Measurements from ENCODE around the gene STXBP1. TPM values are rescaled to one million over a fixed set of nuclear protein-coding genes. Genes with fewer than 3 reads are reported as not detected.

STXBP1 gene
- total RNA-seq, 1 experiment from 2014 or later = 11.2 TPM

DNA sequence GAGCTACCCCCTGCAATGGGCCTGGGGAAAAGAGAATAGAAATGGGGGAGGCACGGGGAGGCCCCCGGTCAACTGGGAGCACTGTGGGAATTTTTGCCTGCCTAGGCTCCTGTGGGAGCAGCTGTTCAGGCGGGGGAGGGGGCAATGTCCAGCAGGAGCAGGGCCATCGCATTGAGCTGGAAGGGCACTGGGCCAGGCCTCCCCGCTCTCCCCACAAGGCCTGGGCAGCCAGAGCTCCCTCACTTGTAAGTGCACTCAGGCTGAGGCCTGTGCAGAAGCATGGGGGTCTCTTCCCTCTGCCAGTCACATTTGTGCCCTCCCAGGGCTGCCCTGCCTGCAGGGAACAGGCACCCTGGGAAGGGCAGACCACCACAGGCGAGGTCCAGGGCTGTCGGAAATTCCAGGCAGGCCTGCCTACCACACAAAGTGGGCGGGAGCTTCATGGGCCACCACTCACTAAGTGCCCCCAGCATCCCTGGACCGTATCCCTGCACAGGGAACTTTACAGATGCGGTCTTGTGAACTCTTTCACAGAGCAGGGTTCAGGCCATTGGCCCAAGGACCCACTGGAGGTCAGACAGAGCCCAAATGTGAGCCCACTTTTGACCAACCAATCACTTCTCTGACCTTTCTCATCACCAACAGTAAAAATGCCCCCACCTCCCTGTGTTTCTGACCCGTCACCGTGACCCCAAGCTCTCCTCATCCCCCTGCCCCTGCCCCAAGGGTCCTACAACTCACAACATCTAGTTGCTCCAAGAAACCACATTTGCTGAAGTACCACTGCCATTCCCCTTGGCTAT lies 93.7 kb downstream of the STXBP1 start:
- in situ Hi-C loops (cut with HindIII; ENCODE audit: low sequenced_read_pairs) = no loop called here
- no peak for DNase-seq (ENCODE audit: low spot score)

- in situ Hi-C loops (cut with HindIII; ENCODE audit: low sequenced_read_pairs) = no loop called here
- no peak for DNase-seq (ENCODE audit: low spot score)
Measured at GRCh38 chr9:127706836-127707241, 94.8 kb downstream of the STXBP1 start, which contains the start of gene CFAP157. CFAP157 (plus strand) TSS chr9:127706988; CDS start chr9:127707032, 44 bp downstream.

DNA sequence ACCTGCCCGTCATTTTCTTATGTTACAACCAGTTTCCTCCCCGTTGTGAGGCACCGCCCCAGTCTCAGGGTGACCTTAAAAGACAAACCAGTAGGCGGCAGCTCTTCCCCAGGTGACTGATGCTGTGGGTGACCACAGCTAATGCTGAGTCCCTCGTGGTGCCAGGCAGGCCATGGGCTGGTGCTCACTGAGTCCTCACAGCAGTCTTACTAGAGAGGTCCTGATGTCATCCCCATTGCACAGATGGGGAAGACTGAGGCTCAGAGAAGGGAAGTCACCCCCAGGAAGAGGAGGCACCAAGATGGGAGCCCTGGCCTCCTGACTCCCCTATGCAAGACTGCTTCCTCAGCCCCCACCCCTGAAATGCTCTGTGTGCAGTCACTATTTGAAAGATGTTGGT lies 95.7 kb downstream of the STXBP1 start:
- in situ Hi-C loops (cut with HindIII; ENCODE audit: low sequenced_read_pairs) = no loop called here
- no peak for DNase-seq (ENCODE audit: low spot score)

- DNase-seq (ENCODE audit: low spot score) = no peak
- in situ Hi-C loops (cut with HindIII; ENCODE audit: low sequenced_read_pairs) = no loop called here
Measured at GRCh38 chr9:127708952-127709587, 97.0 kb downstream of the STXBP1 start.

DNA sequence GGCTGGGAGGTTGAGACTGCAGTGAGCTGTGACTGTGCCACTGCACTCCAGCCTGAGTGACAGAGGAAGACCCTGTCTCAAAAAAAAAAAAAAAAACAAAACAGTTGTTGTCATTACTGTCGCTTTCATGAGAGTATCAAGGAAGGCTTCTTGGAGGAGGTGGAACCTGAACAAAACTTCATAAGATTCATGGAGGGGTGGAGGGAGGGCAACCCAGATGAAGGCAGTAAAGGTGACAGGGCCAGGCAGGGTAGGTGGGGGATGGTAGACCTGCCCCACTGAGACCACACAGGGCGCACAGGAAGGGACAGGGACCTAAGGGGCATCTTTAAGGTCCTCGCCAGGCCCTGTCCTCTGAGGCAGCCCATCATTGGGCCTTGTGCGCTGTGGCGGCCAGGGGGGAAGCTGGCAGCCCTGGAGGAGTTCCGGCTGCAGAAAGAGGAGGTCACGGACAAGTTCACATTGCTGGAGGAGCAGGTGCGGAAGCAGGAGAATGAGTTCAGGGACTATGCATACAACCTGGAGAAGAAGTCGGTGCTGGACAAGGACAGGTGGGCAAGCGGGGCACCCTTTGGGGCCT lies 98.2 kb downstream of the STXBP1 start:
- no peak for DNase-seq (ENCODE audit: low spot score)
- in situ Hi-C loops (cut with HindIII; ENCODE audit: low sequenced_read_pairs) = no loop called here

DNA sequence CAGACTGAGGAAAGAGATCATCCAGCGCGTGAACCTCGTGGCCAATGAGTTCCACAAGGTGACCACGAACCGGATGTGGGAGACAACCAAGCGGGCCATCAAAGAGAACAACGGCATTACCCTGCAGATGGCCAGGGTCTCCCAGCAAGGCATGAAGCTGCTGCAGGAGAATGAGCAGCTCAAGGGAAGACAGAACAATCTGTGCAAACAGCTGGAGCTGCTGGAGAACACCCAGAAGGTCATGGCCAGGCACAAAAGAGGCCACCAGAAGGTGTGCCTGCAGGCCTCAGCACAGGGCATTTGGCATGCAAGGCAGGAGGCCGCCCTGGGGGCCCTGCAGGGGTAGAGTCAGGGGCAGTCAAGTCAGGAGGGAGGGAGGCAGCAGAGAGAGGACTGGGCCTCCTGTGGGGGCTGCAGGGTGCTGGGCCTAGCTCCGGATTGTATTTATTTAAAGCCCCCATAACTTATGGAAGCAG lies 99.2 kb downstream of the STXBP1 start:
- in situ Hi-C loops (cut with HindIII; ENCODE audit: low sequenced_read_pairs) = no loop called here

DNA sequence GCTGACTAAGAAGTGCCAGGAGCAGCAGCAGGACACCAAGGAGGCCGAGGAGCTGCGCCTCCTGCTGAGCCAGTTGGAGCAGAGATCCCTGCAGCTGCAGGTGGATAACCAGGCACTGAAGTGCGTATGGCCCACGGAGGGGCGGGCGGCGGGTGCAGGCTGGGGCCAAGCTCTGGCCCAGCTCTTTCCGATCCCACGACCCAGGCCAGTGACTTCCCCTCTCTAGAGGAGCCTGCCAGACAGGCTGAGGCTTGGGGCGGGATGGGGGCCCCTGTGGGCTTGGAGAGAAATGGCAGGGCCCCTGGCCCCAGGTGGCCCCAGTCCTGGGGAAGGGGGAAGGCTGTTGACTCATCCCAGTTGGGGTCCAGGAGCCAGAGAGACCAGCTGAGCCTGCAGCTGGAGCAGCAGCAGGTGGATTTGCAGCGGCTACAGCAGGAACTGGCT lies 99.8 kb downstream of the STXBP1 start:
- in situ Hi-C loops (cut with HindIII; ENCODE audit: low sequenced_read_pairs) = no loop called here
- DNase-seq (ENCODE audit: low spot score) = no peak

More for the DNA sequence above, 99.2 kb downstream of the STXBP1 start:
- no peak for DNase-seq (ENCODE audit: low spot score)

- in situ Hi-C loops (cut with HindIII; ENCODE audit: low sequenced_read_pairs) = no loop called here
- DNase-seq (ENCODE audit: low spot score) = no peak
Measured at GRCh38 chr9:127712371-127712770, 100.3 kb downstream of the STXBP1 start.

DNA sequence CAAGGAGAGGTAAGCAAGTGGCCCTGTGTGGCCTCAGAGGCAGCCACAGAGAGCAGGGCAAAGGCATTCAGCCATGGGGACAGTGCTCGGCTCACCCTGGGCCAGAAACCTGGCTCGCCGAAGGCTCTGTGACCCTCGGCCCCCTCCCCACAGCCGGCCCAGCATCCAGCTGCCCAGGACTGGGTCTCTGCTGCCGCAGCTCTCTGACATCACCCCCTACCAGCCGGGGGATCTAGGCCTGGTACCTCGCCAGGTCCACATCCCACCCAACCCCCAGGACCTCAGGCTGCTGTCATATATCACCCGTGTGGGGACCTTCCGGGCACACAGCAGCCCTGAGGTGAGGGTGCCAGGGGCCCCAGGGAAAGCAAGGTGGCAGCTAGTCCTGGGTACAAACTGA lies 100.8 kb downstream of the STXBP1 start:
- in situ Hi-C loops (cut with HindIII; ENCODE audit: low sequenced_read_pairs) = no loop called here
- DNase-seq (ENCODE audit: low spot score) = no peak

DNA sequence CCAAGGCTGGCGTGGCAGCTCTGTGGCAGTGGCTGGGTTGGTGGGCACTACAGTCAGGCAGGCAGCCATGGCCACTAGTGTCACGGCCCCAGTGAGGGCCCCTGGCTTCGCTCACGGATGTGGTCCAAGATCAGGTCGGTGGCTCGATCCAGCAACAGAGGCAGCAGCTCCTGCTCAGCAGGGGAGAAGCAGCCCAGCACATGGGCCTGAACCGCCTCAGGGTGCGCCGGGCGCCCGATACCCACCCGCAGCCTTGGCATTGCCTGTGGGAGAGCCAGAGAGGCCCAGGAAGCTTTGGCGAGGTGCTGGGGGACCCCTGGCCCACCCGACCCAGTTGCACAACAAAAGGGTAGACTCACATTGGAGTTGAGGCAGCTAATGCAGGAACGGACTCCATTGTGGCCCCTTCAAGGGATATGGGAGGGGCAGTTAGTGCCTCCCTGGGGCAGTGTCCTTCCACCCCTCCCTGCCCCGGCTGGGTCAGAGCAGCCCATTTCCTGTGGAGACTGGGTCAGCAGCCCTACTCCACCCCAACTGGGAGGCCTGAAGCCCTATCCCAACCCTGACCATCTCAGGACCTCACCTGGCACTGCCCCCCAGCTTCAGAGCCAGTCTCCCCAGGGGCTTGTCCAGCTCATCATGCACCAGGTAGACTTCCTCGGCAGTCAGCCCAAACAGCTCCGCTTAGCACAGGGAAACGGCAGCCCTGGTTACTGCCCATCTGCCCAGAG lies 102.1 kb downstream of the STXBP1 start:
- no peak for DNase-seq (ENCODE audit: low spot score)
- in situ Hi-C loops (cut with HindIII; ENCODE audit: low sequenced_read_pairs) = no loop called here

DNA sequence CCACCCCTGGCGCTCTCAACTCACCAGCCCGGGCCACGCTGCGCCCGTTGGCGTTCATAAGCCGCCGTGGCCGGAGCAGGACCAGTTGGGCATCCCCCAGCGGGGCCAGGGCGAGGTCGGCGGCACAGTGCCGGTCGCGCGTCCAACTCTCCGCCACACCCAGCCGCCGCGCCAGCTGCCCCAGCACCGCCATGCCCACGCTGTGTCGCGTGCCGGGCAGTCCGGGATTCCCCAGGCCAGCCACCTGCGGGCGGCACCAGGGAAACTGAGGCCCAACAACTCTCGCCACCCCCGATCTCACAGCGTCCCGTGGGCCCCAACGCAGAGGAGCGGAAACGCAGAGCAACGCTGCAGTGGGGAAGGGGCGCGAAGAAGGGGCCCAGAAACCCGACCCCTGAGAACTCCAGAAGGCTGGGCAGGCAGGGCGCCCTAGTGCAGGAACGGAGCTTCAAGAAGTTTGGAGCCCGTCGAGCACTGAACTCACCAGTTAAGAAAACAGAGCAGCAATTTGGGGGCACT lies 102.9 kb downstream of the STXBP1 start:
- no peak for DNase-seq (ENCODE audit: low spot score)
- in situ Hi-C loops (cut with HindIII; ENCODE audit: low sequenced_read_pairs) = no loop called here

GRCh38 chr9:127715470-127716337 lies 103.6 kb downstream of the STXBP1 start, which contains the start of the genes PTRH1 and TTC16:
PTRH1 (minus strand) TSS chr9:127715663; CDS start chr9:127715639, 24 bp downstream.
TTC16 (plus strand) TSS chr9:127716079; CDS start chr9:127716146, 67 bp downstream.
- in situ Hi-C loops (cut with HindIII; ENCODE audit: low sequenced_read_pairs) = no loop called here
- DNase-seq (ENCODE audit: low spot score) = peak; percentile 97

- DNase-seq (ENCODE audit: low spot score) = no peak
- in situ Hi-C loops (cut with HindIII; ENCODE audit: low sequenced_read_pairs) = no loop called here
Measured at GRCh38 chr9:127716412-127716811, 104.3 kb downstream of the STXBP1 start.

DNA sequence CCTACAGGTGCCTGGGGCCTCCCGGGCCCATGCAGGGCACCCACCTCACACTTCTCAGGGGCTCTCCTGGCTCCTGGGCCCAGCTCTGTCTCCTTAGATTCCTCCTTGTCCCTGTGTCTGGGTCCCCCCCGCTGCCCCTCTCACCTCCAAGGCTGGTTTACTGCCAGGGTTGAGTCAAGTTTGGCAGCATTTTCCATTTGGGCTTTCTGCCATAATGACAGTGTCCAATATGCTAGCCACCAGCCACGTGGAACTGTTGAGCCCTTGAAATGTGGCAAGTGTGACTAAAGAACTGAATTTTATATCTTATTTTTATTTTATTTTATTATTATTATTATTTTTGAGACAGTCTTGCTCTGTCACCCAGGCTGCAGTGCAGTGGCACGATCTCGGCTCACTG lies 105.7 kb downstream of the STXBP1 start:
- in situ Hi-C loops (cut with HindIII; ENCODE audit: low sequenced_read_pairs) = no loop called here
- peak; percentile 68 for DNase-seq (ENCODE audit: low spot score)

DNA sequence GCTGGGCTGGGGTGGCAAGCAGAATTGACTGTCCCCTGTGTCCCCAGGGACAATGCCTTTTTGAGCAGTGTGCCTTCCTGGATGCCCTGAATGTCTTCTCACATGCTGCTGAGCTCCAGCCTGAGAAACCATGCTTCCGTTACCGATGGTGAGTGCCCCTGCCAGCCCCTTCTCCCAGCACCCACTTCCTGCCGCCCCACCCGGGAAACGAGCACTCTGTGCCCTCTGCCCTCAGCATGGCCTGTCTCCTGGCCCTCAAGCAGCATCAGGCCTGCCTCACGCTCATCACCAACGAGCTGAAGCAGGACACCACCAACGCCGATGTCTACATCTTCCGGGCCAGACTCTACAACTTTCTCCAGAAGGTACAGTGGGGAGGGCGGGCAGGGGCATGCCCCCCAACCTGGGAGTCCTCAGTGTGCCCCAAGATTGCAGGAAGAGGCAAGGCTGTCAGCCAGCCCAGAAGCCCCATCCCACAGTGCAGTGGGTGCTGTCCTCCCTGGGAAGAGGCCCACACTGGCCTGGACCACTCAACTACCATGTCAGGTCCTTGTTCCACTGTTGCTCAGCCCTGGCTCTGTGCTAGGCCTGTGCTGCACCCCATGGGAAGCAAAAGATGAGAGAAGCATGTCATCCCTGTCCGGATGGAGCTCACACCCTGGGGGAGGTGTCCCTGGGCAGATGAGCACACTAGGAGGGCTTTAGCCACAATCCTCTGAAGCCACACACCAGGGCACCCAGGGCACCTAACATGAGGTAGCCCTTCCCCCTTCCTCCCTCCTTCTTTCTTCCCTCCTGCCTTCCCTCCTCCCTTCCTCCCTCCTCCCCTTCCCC lies 108.2 kb downstream of the STXBP1 start:
- no peak for DNase-seq (ENCODE audit: low spot score)
- in situ Hi-C loops (cut with HindIII; ENCODE audit: low sequenced_read_pairs) = no loop called here

DNA sequence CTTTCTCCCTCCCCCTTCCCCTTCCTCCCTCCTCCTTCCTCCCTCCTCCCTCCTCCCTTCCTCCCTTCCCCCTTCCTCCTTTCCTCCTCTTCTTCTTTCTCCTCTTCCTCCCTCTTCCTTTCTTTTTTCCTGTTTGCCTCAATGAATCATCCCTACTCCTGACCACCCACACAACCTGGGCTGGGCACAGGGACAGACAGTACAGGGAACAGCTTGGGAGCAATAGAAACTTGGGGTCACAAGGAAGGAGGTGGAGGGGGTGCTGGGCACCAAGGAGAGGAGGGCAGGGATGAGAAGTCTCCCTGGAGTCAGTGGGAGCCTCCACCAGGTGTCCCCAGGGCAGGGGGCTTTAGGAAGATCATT lies 108.8 kb downstream of the STXBP1 start:
- DNase-seq (ENCODE audit: low spot score) = no peak
- in situ Hi-C loops (cut with HindIII; ENCODE audit: low sequenced_read_pairs) = no loop called here

DNA sequence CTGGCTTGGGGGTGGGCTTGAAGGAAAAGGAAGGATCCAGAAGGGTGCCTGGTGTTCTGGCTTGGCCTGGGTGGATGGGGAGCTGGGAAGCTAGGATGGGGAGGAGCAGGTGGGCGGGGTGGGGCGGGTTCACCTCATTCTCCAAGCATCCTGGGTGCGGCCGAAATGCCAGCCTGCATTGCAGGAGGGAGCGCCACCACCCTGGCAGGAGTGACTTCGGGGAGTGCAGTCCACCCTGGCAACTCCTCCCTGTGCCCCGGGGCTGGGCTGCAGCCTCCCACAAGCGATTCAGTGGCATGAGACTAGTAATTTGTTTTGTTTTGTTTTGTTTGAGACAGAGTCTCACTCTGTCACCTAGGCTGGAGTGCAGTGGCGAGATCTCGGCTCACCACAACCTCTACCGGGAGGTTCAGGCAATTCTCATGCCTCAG lies 109.3 kb downstream of the STXBP1 start:
- in situ Hi-C loops (cut with HindIII; ENCODE audit: low sequenced_read_pairs) = no loop called here
- no peak for DNase-seq (ENCODE audit: low spot score)
